T-cell (primary cell): Measurements from ENCODE around the gene RFXANK. TPM values are rescaled to one million over a fixed set of nuclear protein-coding genes. Genes with fewer than 3 reads are reported as not detected.

Experiments
- ATAC-seq, 4 experiments: fragments of 200-7000 bp in 3 of 4; fragments of 150-1000 bp in 1 of 4; cut with Tn5 transposase; replicated peaks in 1 of 4; 1 replicate in 3 of 4; 2 replicates in 1 of 4; pipeline ENCODE4 v1.10.0; 2021; ENCODE audit warnings: moderate library complexity in 3 of 4, mild to moderate bottlenecking in 2 of 4, moderate number of reproducible peaks in 1 of 4
- CTCF ChIA-PET, 2 donors: fragments of 300-600 bp; sonication (Branson Sonifier 250); formaldehyde crosslinking; loops; one replicate each; lab custom pipeline; 2022; ENCODE audit warnings: antibody characterized with exemption in 2 of 2; lab: Charles Lee
- POLR2A ChIA-PET, 2 donors: fragments of 300-600 bp; sonication (Branson Sonifier 250); formaldehyde crosslinking; loops; one replicate each; lab custom pipeline; 2022; ENCODE audit warnings: antibody characterized with exemption in 2 of 2; lab: Charles Lee
- DNase-seq, 35 experiments: peaks; one replicate each; pipeline versions ENCODE4 v3.0.0 to v3.0.0-alpha.2; 2013 to 2023
- H3K27ac ChIP-seq: one replicate; pipeline ENCODE4 v1.5.1; 2013; ENCODE audit warnings: low read length
- H3K27me3 ChIP-seq, 2 experiments: replicated peaks in 1 of 2; 1 replicate in 1 of 2; 2 replicates in 1 of 2; pipeline versions ENCODE4 v1.6.1 to v1.7.0; 2013; ENCODE audit warnings: low read length in 1 of 2, mixed read lengths in 1 of 2; ENCODE audit not compliant: control insufficient read depth in 2 of 2, insufficient read depth in 2 of 2; ENCODE audit errors: extremely low read depth in 1 of 2
- H3K36me3 ChIP-seq, 2 donors: 1 replicate in 1 of 2; 2 replicates in 1 of 2; pipeline versions ENCODE4 v1.6.1 to v1.7.0; 2013; ENCODE audit warnings: low read length in 1 of 2; ENCODE audit not compliant: control insufficient read depth in 2 of 2, insufficient read depth in 1 of 2; ENCODE audit errors: extremely low read depth in 1 of 2
- H3K4me1 ChIP-seq, 2 experiments: 1 replicate in 1 of 2; 2 replicates in 1 of 2; pipeline versions ENCODE4 v1.6.1 to v1.7.0; 2013; ENCODE audit warnings: low read length in 2 of 2, mixed read lengths in 1 of 2; ENCODE audit not compliant: insufficient read depth in 2 of 2, control insufficient read depth in 1 of 2; ENCODE audit errors: extremely low read depth in 1 of 2
- H3K4me3 ChIP-seq, 2 donors: 1 replicate in 1 of 2; 2 replicates in 1 of 2; pipeline versions ENCODE4 v1.5.1 to v1.7.0; 2013; ENCODE audit warnings: mild to moderate bottlenecking in 2 of 2, low read length in 1 of 2, moderate library complexity in 1 of 2; ENCODE audit not compliant: control insufficient read depth in 1 of 2; ENCODE audit errors: extremely low read depth in 1 of 2
- H3K9me3 ChIP-seq: 2 replicates; pipeline ENCODE4 v1.7.0; 2013
- H3K27ac Mint-ChIP-seq, 2 donors: one replicate each; pipeline ENCODE4 v1.8.0; 2020 to 2021; ENCODE audit warnings: mild to moderate bottlenecking in 2 of 2, mixed read lengths in 2 of 2
- H3K27me3 Mint-ChIP-seq, 2 donors: one replicate each; pipeline ENCODE4 v1.8.0; 2021 to 2022; ENCODE audit warnings: mixed read lengths in 2 of 2
- H3K36me3 Mint-ChIP-seq: one replicate; pipeline ENCODE4 v1.8.0; 2021; ENCODE audit warnings: mixed read lengths
- H3K4me1 Mint-ChIP-seq, 3 donors: one replicate each; pipeline ENCODE4 v1.8.0; 2020 to 2022; ENCODE audit warnings: mixed read lengths in 3 of 3, mild to moderate bottlenecking in 1 of 3
- H3K4me3 Mint-ChIP-seq, 3 donors: one replicate each; pipeline ENCODE4 v1.8.0; 2020 to 2022; ENCODE audit warnings: mild to moderate bottlenecking in 3 of 3, mixed read lengths in 3 of 3, moderate library complexity in 3 of 3
- H3K9me3 Mint-ChIP-seq, 3 donors: one replicate each; pipeline ENCODE4 v1.8.0; 2020 to 2022; ENCODE audit warnings: mixed read lengths in 3 of 3
- WGBS: methylation state at CpG from one replicate; pipeline ENCODE4 v1.1.5; 2013; ENCODE audit warnings: missing lambda C conversion rate; ENCODE audit not compliant: insufficient coverage; 5-methylcytosine and 5-hydroxymethylcytosine counted together
- total RNA-seq, 35 experiments: library from RNA in 6 of 35; stranded (reverse) in 6 of 35; fragments of 120-200 nt in 1 of 35; gene quantifications; one replicate each; pipeline versions ENCODE4 v1.2.1 to v1.2.4 and lab custom pipeline; 2013 to 2026

Gene RFXANK
- total RNA-seq, 5 donors from 2014 or later (not counting 1 experiment from before 2014, with no cell fraction given), result 63.8 to 92.8 (median 85.4) TPM

DNA sequence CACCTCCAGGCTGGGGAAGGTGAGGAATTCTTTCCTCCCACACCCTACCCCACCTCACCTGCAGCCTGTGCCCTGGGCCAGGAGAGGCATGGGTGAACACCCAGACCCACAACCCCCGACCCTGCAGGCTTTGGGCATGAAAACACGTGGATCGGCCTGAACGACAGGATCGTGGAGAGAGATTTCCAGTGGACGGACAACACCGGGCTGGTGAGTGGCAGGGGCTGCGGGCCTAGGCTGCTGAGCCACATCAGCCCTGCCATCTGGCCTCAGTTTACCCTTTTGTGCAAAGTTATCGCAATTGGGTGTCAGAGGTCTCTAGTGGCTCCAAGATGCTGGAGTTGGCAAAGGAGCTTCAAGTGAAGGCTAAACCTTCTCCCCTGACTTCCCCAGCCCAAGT, 48.4 kb downstream of the RFXANK start:
- Histone ChIP-seq H3K4me1 (no peaks in the 10 kb centered on the region), H3K9me3 (no peaks in the 10 kb centered on the region), H3K27me3 (peaks cover 0 to 45% of the 10 kb centered on the region in 2 experiments), H3K27ac (no peak overlapping the region), H3K4me3 (no peak overlapping the region), H3K36me3 (no peaks in the 10 kb centered on the region)
- DNase-seq (no peak), ATAC-seq (no peak)
- 88% methylated on average over 9 of the region's 9 CpGs for WGBS
- no peaks in the 10 kb centered on the region for H3K4me1 Mint-ChIP-seq
- no peaks in the 10 kb centered on the region for H3K36me3 Mint-ChIP-seq
- no peak overlapping the region for H3K4me3 Mint-ChIP-seq
- peaks cover 4 to 7% (median 5%) of the 10 kb centered on the region in 3 donors for H3K9me3 Mint-ChIP-seq
- ChIA-PET CTCF (interaction anchor here in 1 of 2 donors (0.6 kb wide), 1 partner anchor 20 kb away, joined by 5 read pairs; no protein-coding TSS in a partner anchor), POLR2A (no interaction called here)
- H3K27me3 Mint-ChIP-seq, result peaks cover 23 to 34% of the 10 kb centered on the region in 2 donors
- H3K27ac Mint-ChIP-seq, result no peak overlapping the region

DNA sequence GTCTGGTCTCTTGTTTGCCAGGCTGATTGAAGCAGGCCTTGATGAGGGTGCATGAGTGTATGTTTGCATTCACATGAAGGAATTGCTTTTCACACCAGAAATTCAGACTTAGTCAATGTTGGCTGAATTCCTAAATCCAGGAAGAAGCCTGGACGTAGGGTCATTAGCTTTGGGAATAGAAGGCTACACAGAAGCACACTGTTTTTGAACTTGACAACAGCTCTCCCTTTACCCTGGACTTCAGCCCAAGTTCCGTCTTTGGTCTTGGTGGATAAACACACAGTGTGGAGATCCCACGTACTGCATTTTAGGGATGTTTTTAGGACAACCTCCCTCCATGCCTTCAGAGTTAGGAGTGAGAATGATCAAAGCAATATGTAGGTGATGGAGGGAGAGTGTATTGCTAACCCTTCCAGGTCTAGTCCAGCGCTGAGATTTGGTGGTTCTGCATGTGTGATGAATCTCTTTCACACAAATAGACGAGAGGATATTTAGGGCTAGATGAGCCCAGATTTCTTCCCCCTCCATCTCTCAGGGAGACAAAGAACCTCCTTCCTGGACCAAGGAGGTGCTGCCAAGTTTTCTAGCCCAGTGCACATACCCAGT, 58.2 kb downstream of the RFXANK start:
- no peak for DNase-seq
- POLR2A ChIA-PET, result no interaction called here
- no CpG with 5 or more reads among the region's 5 CpGs for WGBS

More for the DNA sequence above, 58.2 kb downstream of the RFXANK start:
- no peak overlapping the region for H3K4me3 Mint-ChIP-seq
- H3K27me3 ChIP-seq, result peaks cover 0 to 36% of the 10 kb centered on the region in 2 experiments
- no peaks in the 10 kb centered on the region for H3K9me3 Mint-ChIP-seq
- H3K27ac ChIP-seq, result no peak overlapping the region
- no peaks in the 10 kb centered on the region for H3K36me3 ChIP-seq
- H3K4me1 ChIP-seq, result no peaks in the 10 kb centered on the region
- no peak overlapping the region for H3K27ac Mint-ChIP-seq
- H3K9me3 ChIP-seq, result no peaks in the 10 kb centered on the region
- CTCF ChIA-PET, result no interaction called here
- H3K4me1 Mint-ChIP-seq, result no peaks in the 10 kb centered on the region
- ATAC-seq, result no peak
- no peaks in the 10 kb centered on the region for H3K36me3 Mint-ChIP-seq
- no peak overlapping the region for H3K4me3 ChIP-seq
- H3K27me3 Mint-ChIP-seq, result peaks cover 34 to 42% of the 10 kb centered on the region in 2 donors

Other genes with a start within 250 kb of the RFXANK start
- gene SUGP2, start 158.7 kb upstream of the RFXANK start, total RNA-seq, result 100 to 1,000 TPM; 114 to 139 (median 119) TPM
- 10 to 100 TPM; 12.8 to 22.7 (median 18.7) TPM for gene ARMC6, start 158.7 kb upstream of the RFXANK start, total RNA-seq
- gene SLC25A42, start 128.3 kb upstream of the RFXANK start, total RNA-seq, result 10 to 100 TPM; 24.9 to 35.0 (median 30.5) TPM
- gene TMEM161A, start 53.8 kb upstream of the RFXANK start, total RNA-seq, result 10 to 100 TPM; 14.3 to 36.7 (median 34.4) TPM
- 1 to 10 TPM; 3.3 to 6.4 (median 6.0) TPM for gene MEF2B, start 22.0 kb upstream of the RFXANK start, total RNA-seq
- 10 to 100 TPM; 16.5 to 44.3 (median 35.5) TPM for gene BORCS8, start 106 bp upstream of the RFXANK start, total RNA-seq
- gene NR2C2AP, start 11.2 kb downstream of the RFXANK start, total RNA-seq, result 10 to 100 TPM; 17.8 to 32.2 (median 28.6) TPM
- gene NCAN, start 19.7 kb downstream of the RFXANK start, total RNA-seq, result under 1 TPM in 2 of 5 donors, not detected in 3; 0.03 to 0.10 TPM
- gene TM6SF2, start 81.0 kb downstream of the RFXANK start, total RNA-seq, result not detected
- 10 to 100 TPM; 59.5 to 89.8 (median 87.4) TPM for gene SUGP1, start 128.3 kb downstream of the RFXANK start, total RNA-seq
- 100 to 1,000 TPM; 143 to 159 (median 150) TPM for gene MAU2, start 128.6 kb downstream of the RFXANK start, total RNA-seq
- 100 to 1,000 TPM; 114 to 144 (median 133) TPM for gene GATAD2A, start 213.4 kb downstream of the RFXANK start, total RNA-seq